NCI-H2107 (cell line): ENCODE results near the gene IL1RN.

Experiments
- DNase-seq: peaks from one replicate; lab custom pipeline; 2025; lab: John Stamatoyannopoulos, UW

Gene IL1RN

DNA sequence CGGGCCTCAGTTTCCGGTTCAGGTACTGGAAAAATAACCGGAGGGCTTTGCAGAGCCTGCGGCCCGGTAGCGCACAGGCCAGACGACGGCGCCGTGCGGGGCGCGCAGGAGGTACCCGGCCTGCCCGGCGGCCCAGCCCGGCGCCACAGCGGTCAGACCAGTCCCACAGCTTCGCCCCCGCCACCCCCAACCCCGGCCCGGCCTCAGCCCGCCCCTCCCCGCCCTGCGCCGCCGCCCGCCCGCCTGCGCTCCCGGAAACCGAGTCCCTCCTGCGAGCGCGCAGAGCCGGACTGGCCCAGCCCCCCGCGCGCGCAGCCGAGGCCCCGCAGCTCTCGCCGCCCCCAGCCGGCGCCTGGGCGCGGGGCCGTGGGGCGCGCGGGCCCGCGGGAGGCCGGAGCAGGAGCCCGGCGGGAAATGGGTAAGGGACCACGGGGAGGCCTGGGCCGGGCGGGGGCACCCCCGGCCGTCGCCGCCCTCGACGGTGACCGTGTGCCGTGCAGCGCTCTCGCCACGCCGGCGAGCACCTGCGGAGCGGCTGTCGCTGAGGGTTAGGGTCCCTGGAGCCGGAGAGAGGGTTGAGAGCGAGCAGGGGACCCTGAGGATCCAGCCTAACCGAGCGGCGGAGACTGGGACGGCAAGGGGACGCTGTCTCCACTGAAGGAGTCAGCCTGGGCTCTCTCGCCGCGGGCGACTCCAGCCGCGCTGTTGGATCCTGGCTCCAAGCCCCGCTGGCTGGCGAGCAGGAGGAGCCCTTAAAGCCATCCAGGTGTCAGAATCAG, 29.9 kb downstream of the IL1RN start:
- DNase-seq, result no peak

DNA sequence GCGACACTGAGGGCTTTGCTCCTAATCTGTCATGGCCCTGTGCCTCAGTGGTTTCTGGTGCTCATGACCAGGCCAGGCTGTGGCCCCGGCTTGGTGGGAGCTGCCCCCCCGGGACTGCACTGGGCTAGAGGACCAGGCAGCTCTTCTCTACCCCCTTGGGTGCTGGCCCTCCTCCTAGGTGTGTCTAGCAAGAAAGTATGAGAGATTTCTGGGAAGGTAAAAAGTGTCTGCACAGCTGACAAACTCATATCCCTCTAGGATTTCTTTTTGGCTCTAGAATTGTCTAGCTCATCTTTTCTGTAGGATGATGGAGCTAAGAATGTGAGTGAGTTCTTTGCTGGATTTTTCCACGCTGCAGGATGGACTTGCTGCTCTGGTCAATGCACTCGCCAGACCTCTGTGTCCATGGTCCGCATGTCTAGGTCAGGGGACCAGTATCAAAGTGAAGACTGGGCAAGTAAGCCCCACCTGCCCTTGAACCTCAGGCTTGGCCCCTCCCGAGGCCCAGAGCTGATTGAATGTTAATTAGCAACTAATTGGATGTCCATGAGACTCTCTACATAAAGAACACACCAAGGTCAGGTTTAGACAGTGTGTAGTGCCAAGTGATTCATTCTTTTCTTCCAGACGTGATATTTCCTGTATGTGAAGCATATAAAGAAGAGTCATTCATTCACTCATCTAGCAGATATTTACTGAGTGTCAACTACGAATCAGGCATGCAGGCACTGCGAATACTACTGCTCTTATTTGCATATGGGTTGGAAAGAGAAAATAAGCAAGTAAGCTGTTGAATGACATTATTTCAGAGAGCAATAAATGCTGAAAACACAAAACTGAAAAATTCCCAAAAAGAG, 30.7 kb downstream of the IL1RN start:
- no peak for DNase-seq

DNA sequence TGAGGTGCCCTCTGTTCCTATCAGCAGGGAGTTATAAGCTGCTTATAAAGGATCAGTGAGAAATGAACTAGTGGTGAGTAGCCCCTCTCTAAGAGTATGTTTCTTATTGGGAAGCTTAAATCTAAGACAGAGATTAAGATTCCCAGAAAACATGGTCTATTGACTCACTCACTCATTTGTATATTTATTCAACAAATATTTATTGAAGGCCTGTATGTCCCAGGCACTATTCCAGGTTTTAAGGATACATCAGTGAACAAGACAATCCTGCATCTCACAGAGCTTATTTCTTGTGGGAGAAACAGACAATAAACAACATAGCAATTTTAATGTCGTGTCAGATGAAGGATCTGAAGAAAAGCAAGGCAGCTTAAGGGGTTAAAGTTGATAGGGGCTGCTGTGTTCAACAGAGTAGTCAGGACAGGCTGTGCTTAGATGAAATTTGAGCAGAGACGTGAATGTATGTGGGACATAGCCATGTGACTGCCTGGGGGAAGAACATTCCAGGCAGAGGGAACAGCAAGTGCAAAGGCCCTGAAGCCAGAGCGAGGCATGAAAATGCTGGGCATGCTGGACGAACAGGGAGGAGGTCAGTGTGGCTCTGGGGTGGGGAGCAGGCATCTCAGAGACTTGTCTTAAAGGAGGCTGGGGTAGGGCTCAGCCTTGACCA, 31.6 kb downstream of the IL1RN start:
- no peak for DNase-seq

DNA sequence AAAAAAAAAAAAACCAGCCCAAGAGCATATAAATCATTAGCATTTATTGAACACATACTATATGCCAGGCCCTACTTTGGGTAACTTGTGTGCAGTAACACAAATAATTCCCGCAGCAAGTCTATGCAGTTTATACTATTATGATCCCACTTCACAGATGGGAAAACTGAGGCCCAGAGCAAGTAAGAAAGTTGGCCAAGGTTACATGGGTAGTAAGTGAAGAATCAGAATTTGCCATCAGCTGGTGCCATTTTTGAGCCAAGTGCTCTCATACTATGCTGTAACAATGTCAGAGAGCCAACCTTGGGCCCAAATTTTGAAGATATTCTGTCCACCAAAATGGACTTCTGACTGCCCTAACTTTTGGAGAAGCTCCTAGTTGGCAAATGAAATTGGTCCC, 32.9 kb downstream of the IL1RN start:
- no peak for DNase-seq

DNA sequence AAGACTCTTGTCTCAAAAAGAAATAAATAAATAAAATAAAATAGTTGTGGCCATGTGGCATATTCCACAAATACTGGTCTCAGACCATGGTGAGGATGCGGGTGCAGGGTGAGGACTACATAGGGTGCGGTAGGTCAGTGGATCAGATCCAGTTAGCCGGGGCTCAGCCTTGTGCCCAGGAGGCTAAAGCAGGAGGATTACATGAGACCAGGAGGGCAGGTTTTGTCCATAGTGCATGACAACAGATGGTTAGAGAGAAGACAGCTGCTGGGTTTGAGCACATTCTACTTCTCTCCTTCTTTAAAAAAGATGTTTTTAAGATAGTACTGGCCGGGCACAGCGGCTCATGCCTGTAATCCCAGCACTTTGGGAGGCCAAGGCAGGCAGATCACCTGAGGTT, 33.6 kb downstream of the IL1RN start:
- DNase-seq, result no peak

DNA sequence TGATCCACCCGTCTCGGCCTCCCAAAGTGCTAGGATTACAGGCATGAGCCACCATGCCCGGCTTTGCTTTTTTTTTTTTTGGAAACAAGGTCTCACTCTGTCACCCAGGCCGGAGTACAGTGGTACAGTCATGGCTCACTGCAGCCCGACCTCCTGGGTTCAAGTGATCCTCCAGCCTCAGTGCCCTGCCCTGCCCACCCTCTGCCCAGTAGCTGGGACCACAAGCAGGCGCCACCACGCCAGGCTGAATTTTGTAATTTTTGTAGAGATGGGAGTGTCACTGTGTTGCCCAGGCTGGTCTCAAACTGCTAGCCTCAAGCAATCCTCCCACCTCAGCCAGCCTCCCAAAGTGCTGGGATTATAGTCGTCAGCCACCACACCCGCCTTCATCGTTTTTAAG, 34.8 kb downstream of the IL1RN start:
- DNase-seq, result no peak

DNA sequence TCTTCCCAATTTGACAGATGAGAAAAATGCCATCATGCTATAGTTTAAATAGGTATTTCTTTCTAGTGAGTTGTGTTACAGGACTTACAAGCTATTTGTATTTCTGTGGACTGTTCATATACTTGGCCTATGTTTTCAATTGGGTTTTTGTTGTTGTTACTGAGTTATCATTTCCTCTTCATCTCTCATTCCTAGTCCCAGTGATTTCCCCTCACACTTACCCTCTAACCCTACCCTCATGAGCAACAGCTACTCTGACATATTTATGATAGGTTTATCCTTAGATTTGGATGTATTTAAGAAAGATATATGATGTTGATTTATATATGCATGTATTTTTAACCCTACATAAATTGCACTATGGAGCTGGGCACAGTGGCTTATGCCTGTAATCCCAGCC, 35.5 kb downstream of the IL1RN start:
- DNase-seq, result no peak

DNA sequence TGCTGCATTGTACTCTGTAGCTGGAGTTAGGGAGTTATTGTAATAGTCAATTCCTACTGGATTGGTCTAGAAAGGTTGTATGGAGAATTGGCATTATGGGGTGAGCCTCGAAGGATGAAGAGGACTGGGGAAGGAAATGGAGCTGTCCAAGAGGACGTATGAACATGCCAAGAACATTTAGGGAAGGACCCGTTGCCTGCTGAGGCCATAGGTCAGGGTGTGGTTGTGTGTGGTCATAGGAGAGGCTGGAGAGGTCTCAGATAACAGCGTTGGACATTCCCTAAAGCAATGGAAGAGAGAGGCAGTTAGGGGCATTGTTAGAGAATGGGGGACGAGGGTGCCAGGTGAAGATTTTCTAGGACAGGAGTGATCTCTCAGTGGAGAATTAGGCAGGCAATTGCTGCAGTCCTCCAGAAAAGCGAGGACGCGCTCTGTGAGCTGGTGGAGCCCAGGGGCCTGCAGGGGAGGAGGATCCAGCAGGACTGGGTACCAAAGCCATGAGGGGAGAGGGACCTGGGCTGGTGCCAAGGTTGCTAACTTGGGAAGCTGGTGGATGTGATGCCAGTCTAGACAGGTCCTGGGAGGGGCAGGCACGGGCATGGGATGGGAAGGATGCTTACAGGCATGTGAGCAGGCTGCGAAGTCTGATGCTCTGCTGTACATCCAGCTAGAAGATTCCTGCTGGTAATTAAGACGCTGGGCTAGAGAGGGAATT, 37.0 kb downstream of the IL1RN start:
- DNase-seq, result no peak

DNA sequence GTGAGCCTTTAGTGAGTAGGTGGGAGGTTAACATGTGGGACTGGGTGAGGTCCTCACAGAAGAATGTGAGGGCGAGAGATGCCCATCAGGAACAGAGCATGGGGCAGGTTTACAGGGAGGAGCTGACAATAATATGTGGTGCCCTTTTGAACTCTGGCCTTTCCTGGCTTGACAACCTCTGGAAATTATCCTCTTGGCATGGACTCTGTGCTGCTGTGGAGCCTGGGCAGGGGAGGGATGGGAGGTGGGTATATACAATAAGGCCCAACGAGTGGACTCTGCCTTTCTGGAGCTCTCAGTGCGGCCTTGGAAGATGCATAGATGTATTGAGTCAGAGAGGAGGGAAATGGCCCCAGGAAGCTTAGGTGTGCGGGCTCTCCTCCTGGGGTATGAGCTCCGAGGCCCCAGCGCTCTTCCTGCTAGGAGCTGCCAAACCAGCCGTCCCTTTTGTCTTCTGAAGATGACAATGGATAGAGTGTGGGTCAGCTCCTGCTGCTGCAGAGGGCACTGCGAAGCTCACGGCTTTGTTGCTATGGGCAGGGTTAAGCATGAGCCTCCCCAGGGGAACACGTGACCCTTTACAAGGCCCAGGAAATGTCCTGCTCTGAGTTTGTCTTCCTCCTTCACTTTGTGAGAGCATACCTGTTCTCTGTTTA, 37.7 kb downstream of the IL1RN start:
- DNase-seq, result no peak

DNA sequence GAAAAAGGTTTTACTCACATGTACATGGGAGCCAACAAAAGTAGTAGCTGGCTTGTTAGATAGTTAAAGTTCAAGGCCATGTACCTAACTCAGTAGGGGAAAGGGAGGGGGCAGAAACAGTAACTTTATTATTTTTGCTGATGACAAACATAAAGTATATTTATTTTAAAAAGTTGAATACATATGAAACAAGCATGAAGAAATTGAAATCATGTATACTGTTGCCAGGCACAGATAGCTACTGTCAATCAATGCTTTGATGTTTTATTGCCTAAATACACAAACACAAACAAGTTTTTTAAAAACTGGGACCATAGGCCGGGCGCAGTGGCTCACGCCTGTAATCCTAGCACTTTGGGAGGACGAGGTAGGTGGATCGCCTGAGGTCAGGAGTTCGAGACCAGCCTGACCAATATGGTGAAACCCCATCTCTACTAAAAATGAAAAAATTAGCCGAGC, 38.8 kb downstream of the IL1RN start:
- DNase-seq, result no peak

DNA sequence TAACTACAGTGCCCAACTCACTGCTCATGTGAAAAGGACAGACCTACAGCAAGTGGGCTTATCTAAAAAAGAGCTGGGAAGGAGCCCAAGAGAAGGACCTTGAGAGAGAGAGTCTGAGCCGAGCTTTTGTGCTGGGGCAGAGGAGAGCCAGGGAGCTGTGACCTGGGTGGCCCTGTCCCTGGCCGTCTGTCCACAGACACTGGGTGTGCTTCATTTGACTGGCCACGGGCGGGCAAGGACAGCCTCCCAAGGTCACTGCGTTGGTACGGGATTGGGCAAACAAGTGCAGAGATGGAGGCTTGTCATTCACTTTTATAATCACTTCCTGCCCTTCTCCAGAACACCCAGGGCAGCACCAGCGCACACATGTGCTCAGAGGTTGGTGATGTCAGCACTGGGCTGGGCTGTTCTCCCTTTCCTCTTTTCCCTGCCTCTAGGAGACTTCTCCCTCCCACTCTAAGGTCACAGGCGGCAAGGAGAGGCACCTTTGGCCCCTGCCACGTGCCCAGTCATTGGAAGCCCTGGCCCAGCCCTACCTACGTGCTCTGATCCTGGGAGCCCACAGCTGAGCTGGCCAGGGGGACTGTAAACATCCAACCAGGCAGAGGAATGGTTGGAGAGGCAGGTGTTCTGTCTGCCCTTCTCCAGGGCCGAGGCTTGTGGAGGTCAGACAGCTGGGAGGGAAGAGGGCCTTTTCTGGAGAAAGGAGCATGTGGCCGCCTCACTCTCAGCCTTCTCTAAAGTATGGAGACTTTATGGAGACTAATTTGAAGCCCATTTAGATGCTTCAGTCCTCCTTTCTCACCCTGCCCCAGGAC, 39.9 kb downstream of the IL1RN start:
- DNase-seq, result no peak

DNA sequence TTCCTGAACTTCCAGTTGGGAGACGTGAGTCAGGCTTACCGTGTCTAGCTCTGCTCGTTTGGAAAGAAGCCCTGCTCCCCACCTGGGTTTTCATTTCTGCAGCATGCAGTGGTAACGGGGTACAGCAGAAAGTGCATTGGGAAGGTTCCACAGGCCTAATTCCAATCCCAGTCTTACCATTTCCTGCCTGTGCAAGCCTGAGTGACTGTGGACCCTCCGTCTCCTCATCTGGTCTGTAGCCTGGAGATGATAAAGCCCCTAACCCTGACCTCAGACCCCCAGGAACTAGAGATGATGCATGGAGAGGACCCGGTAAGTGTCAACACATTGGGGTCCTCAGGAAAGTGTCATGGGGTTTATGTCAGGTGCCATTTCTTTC, 40.6 kb downstream of the IL1RN start:
- DNase-seq, result no peak

DNA sequence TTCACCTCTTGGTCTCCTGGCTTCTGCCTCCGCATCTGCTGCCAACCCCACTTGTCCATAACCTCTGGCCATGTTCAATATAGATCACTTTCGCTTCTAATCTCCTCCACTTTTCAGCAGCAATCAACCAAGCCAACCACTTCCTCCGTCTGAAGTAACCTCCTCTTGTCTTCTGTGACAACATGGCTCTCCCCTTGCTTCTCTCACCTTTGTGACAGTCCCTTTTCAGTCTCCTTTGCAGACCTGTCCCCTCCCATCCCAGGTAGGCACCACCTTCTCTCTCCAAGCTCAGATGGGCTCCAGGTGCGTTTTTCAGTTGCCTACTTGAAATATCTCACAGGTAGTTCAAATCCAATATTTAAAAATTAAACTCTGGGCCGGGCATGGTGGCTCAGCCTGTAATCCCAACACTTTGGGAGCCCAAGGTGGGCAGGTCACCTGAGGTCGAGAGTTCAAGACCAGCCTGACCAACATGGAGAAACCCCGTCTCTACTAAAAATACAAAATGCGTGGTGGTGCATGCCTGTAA, 41.7 kb downstream of the IL1RN start:
- no peak for DNase-seq

DNA sequence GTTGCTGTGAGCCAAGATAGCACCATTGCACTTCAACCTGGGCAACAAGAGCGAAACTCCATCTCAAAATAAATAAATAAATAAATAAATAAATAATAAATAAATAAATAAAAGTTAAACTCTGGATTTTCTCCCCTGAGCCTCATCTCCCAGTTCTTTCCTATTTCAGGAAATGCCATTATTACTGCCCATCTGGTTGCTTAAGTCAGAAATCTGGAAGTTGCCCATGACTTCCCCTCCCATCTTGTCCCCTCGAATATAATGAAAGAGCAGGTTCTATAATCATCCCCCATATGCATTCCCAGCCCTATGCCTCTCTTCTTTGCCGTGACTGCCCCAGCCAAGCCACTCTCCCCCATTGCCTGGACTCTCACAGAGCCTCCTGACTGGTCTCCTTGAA, 42.2 kb downstream of the IL1RN start:
- DNase-seq, result no peak

DNA sequence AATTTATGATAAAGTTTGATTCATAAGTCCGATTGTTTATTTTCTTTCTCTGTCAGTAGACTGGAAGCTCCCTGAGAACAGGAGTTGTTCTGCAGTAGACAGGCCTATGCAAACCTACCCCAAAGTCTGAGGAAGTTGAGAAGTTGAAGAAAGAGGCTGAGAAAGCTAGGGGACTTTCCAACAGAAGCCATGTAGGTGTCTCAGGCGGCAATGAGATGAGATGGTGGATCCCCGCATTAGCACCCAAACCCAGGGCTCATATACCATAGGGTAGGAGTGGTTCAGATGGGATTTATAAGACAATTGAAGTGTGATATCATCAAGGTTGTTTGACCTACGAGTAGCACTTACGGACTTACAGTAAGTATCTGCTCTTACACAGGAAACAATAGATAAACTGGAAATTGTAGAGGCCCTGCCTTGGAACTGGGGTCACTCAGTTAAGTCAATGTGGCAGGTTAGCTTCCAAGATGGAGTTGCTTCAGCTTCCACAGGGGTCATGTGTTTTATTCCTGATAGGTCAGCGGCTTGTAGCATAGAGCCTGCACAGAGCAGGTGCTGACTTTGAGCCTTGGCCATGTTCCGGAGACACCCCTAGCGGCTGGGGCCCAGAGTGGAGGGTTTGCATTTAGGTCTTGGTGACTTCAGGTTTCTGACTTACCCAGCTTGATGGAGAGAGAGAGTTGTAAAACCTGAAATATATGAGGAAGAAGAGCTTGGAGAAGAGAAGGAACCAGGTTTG, 44.1 kb downstream of the IL1RN start:
- DNase-seq, result no peak

DNA sequence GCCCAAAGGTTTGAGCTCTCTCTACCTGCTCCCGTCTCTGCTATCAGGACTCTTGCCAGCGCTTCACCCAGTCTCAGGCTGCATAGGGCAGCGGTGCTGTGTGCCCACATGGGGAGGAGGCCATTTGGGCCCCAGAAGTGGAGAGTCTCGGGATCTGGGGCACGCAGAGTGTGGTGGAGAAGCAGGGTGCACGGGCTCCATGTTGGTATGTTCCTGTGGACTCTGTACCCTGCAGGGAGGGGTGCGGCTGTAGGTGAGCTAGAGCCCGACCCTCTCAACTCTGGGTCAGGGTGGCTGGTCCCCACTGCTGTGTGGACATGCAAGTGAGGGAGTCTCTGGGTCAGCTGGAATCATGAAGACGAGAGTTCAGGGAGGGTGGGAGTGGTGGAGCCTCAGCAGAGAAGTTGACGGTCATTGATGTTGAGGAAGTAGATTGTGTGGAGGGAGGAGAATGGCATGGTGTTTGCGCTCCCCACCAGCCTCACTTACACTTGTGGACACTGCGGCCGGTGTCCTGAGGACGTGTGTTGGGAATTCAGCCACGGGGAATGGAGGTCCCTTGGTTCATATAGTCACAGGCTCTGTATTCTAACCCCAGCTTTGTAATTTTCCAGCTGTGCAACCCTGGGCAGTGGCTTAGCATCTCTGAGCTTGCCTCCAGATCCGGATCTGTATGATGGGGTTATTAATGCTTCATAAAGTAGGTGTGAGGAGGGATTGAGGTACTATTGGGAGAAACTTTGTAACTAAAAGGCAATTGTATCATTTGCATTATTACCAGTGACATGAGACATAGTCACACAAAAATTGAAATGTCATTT, 45.5 kb downstream of the IL1RN start:
- no peak for DNase-seq

DNA sequence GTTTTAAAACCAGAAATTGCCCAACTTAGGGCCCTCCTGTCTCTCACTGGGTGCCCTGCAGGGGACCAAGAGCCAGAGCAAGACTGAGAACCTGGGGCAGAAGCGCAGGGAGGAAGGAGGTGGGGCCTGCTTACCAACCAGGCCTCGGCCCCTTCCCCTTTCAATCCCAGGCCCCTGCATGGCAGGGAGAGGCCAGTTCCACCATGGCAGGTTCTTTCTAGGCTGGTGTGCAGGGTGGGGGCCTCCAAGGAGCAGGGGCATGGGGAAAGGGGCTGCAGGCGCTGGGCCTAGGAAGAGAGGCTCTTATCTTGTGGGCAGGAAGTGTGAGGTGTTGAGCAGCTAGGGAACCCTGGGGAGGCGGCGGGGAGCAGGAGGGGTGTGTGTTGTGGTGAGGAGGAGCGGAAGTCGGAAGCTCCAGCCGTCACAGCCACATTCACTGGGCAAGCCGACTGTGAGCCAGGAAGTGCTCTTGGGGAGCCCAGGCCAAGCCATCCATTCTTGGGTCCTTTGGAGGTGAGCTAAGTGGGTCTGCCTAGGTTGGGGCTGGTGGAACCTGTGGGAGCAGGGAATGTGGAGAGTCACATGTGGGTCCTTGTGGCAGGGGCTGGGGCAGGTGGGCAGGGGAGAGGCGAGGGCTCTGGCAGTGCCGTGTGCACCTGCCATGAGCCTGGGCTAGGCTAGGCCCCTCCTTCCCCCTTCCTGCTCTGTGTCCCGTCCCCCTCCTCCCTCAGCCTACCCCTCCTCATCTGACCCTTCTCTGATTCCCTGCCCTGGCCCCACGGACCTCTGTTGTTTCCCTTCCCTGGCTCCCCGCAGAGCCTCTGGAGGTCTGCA, 46.4 kb downstream of the IL1RN start, which contains the start of gene PSD4:
PSD4 (plus strand) TSS at position 430 of the 834 bp plus-strand sequence. CDS start 8,486 bp downstream, outside the sequence.
- DNase-seq, result no peak

DNA sequence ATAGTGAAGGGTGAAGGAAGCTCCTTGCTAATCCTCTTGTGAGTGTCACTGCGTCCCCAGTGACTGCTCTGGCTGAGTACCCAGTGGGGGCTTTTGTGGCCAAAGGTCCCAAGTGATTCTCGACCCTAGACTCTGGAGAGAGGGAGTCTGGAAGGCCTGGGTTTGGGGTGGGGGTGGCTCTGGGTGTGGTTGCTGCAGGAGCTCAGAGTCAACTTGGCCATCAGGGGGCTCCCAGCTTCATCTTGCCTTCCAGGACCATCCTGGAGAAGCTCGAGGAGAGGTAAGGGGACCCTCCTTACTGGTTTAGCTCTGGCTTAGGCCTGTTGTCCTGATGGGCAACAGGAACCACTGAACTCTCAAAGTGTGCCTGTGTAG, 47.0 kb downstream of the IL1RN start:
- no peak for DNase-seq
